Stimulated activated naive CD4-positive, alpha-beta T cell treated with Interleukin-2 at 50 U/mL for 16 hours (primary cell): ENCODE results near the gene GSAP.

Experiments used
- DNase-seq: peaks from one replicate; lab custom pipeline; 2025; lab: John Stamatoyannopoulos, UW

GSAP gene

GRCh38 chr7:77434570-77435275, 18.6 kb upstream of the GSAP start:
- no peak for DNase-seq

GRCh38 chr7:77433901-77434300, 17.8 kb upstream of the GSAP start:
- no peak for DNase-seq

- DNase-seq = no peak
Measured at GRCh38 chr7:77430927-77431326, 14.8 kb upstream of the GSAP start.

GRCh38 chr7:77428777-77429231, 12.7 kb upstream of the GSAP start:
- no peak for DNase-seq

GRCh38 chr7:77427996-77428603, 12.0 kb upstream of the GSAP start:
- no peak for DNase-seq

GRCh38 chr7:77426521-77427051, 10.4 kb upstream of the GSAP start:
- no peak for DNase-seq

- DNase-seq = no peak
Measured at GRCh38 chr7:77426052-77426404, 9.9 kb upstream of the GSAP start.

- no peak for DNase-seq
Measured at GRCh38 chr7:77425101-77426051, 9.2 kb upstream of the GSAP start.

GRCh38 chr7:77422500-77422899, 6.4 kb upstream of the GSAP start:
- no peak for DNase-seq

GRCh38 chr7:77420986-77421672, 5.0 kb upstream of the GSAP start:
- DNase-seq = no peak

GRCh38 chr7:77420438-77420837, 4.3 kb upstream of the GSAP start:
- DNase-seq = no peak

GRCh38 chr7:77419102-77419501, 3.0 kb upstream of the GSAP start:
- no peak for DNase-seq

- no peak for DNase-seq
Measured at GRCh38 chr7:77417801-77418200, 1.7 kb upstream of the GSAP start.

- no peak for DNase-seq
Measured at GRCh38 chr7:77416621-77417371, 647 bp upstream of the GSAP start.

GRCh38 chr7:77415476-77415822, 700 bp downstream of the GSAP start:
- DNase-seq = no peak

- no peak for DNase-seq
Measured at GRCh38 chr7:77413861-77414424, 2.2 kb downstream of the GSAP start.

GRCh38 chr7:77413128-77413527, 3.0 kb downstream of the GSAP start:
- no peak for DNase-seq

- no peak for DNase-seq
Measured at GRCh38 chr7:77409739-77410547, 6.2 kb downstream of the GSAP start.

- no peak for DNase-seq
Measured at GRCh38 chr7:77409005-77409738, 7.0 kb downstream of the GSAP start.
